Measurements from ENCODE around the gene LYPD3. TPM values are rescaled to one million over a fixed set of nuclear protein-coding genes. Genes with fewer than 3 reads are reported as not detected.

The LYPD3 gene
- total and polyA plus RNA-seq, 10 of the 15 experiments (the other 5 are each of a cell fraction or from before 2014, with no cell fraction given): 0.03 to 0.28 (median 0.12) TPM; not detected in 6

Other genes starting within 250 kb of the LYPD3 start
Only the 7 nearest of the 14 such genes appear.
- not detected in 2 replicates for gene CD177, start 111.9 kb downstream of the LYPD3 start, total RNA-seq (2014; rRNA removed)
- gene CD177, start 111.9 kb downstream of the LYPD3 start, total RNA-seq (2014; rRNA removed; fragmentation: Illumina TruSeq; extraction: Trizol): not detected in 2 replicates
- not detected in 2 replicates for gene CD177, start 111.9 kb downstream of the LYPD3 start, total RNA-seq (2021)
- 0.03 TPM in 1 of 2 replicates, not detected in the other for gene CD177, start 111.9 kb downstream of the LYPD3 start, polyA plus RNA-seq (2011; rRNA removed)
- gene CD177, start 111.9 kb downstream of the LYPD3 start, polyA plus RNA-seq (2014; fragmentation: Illumina TruSeq; extraction: Trizol): not detected in 2 replicates
- gene CD177, start 111.9 kb downstream of the LYPD3 start, polyA plus RNA-seq (2014; fragmentation: Nextera tagmentation; extraction: Ambion mirVana): not detected
- gene CD177, start 111.9 kb downstream of the LYPD3 start, polyA plus RNA-seq (2014; rRNA removed): not detected in 2 replicates
- not detected for gene CD177, start 111.9 kb downstream of the LYPD3 start, polyA plus RNA-seq (2016; fragmentation: Nextera tagmentation; extraction: Ambion mirVana)
- gene TEX101, start 50.7 kb downstream of the LYPD3 start, total RNA-seq (2014; rRNA removed): not detected in 2 replicates
- gene TEX101, start 50.7 kb downstream of the LYPD3 start, total RNA-seq (2014; rRNA removed; fragmentation: Illumina TruSeq; extraction: Trizol): not detected in 2 replicates
- not detected in 2 replicates for gene TEX101, start 50.7 kb downstream of the LYPD3 start, total RNA-seq (2021)
- not detected in 2 replicates for gene TEX101, start 50.7 kb downstream of the LYPD3 start, polyA plus RNA-seq (2011; rRNA removed)
- not detected in 2 replicates for gene TEX101, start 50.7 kb downstream of the LYPD3 start, polyA plus RNA-seq (2014; fragmentation: Illumina TruSeq; extraction: Trizol)
- not detected for gene TEX101, start 50.7 kb downstream of the LYPD3 start, polyA plus RNA-seq (2014; fragmentation: Nextera tagmentation; extraction: Ambion mirVana)
- not detected in 2 replicates for gene TEX101, start 50.7 kb downstream of the LYPD3 start, polyA plus RNA-seq (2014; rRNA removed)
- not detected for gene TEX101, start 50.7 kb downstream of the LYPD3 start, polyA plus RNA-seq (2016; fragmentation: Nextera tagmentation; extraction: Ambion mirVana)
- gene PHLDB3, start 39.1 kb upstream of the LYPD3 start, total RNA-seq (2014; rRNA removed): 12.8 and 13.0 TPM in 2 replicates
- 2.4 and 3.6 TPM in 2 replicates for gene PHLDB3, start 39.1 kb upstream of the LYPD3 start, total RNA-seq (2014; rRNA removed; fragmentation: Illumina TruSeq; extraction: Trizol)
- gene PHLDB3, start 39.1 kb upstream of the LYPD3 start, total RNA-seq (2021): 9.1 and 11.0 TPM in 2 replicates
- 2.6 and 4.3 TPM in 2 replicates for gene PHLDB3, start 39.1 kb upstream of the LYPD3 start, polyA plus RNA-seq (2011; rRNA removed)
- gene PHLDB3, start 39.1 kb upstream of the LYPD3 start, polyA plus RNA-seq (2014; fragmentation: Illumina TruSeq; extraction: Trizol): 0.14 and 1.1 TPM in 2 replicates
- under 1 TPM; 0.13 to 0.16 TPM for gene PHLDB3, start 39.1 kb upstream of the LYPD3 start, polyA plus RNA-seq (2014; fragmentation: Nextera tagmentation; extraction: Ambion mirVana)
- gene PHLDB3, start 39.1 kb upstream of the LYPD3 start, polyA plus RNA-seq (2014; rRNA removed): 7.9 and 13.4 TPM in 2 replicates
- gene PHLDB3, start 39.1 kb upstream of the LYPD3 start, polyA plus RNA-seq (2016; fragmentation: Nextera tagmentation; extraction: Ambion mirVana): 10 to 100 TPM in 1 of 2 experiments, 1 to 10 TPM in 1; 6.8 to 11.6 TPM
- gene ETHE1, start 61.6 kb upstream of the LYPD3 start, total RNA-seq (2014; rRNA removed): 102 and 103 TPM in 2 replicates
- 39.6 and 45.0 TPM in 2 replicates for gene ETHE1, start 61.6 kb upstream of the LYPD3 start, total RNA-seq (2014; rRNA removed; fragmentation: Illumina TruSeq; extraction: Trizol)
- gene ETHE1, start 61.6 kb upstream of the LYPD3 start, total RNA-seq (2021): 59.8 and 67.4 TPM in 2 replicates
- gene ETHE1, start 61.6 kb upstream of the LYPD3 start, polyA plus RNA-seq (2011; rRNA removed): 98.4 and 155 TPM in 2 replicates
- 46.4 and 53.8 TPM in 2 replicates for gene ETHE1, start 61.6 kb upstream of the LYPD3 start, polyA plus RNA-seq (2014; fragmentation: Illumina TruSeq; extraction: Trizol)
- gene ETHE1, start 61.6 kb upstream of the LYPD3 start, polyA plus RNA-seq (2014; fragmentation: Nextera tagmentation; extraction: Ambion mirVana): 10 to 100 TPM; 22.1 to 40.7 TPM
- 118 and 134 TPM in 2 replicates for gene ETHE1, start 61.6 kb upstream of the LYPD3 start, polyA plus RNA-seq (2014; rRNA removed)
- gene ETHE1, start 61.6 kb upstream of the LYPD3 start, polyA plus RNA-seq (2016; fragmentation: Nextera tagmentation; extraction: Ambion mirVana): 10 to 100 TPM; 50.0 to 51.5 TPM
- 0.44 and 0.96 TPM in 2 replicates for gene ZNF575, start 67.6 kb upstream of the LYPD3 start, total RNA-seq (2014; rRNA removed)
- 0.23 and 0.36 TPM in 2 replicates for gene ZNF575, start 67.6 kb upstream of the LYPD3 start, total RNA-seq (2014; rRNA removed; fragmentation: Illumina TruSeq; extraction: Trizol)
- 1.2 and 2.2 TPM in 2 replicates for gene ZNF575, start 67.6 kb upstream of the LYPD3 start, total RNA-seq (2021)
- gene ZNF575, start 67.6 kb upstream of the LYPD3 start, polyA plus RNA-seq (2011; rRNA removed): 0.10 and 0.18 TPM in 2 replicates
- gene ZNF575, start 67.6 kb upstream of the LYPD3 start, polyA plus RNA-seq (2014; fragmentation: Illumina TruSeq; extraction: Trizol): 0.10 and 0.54 TPM in 2 replicates
- under 1 TPM; 0.23 to 0.35 TPM for gene ZNF575, start 67.6 kb upstream of the LYPD3 start, polyA plus RNA-seq (2014; fragmentation: Nextera tagmentation; extraction: Ambion mirVana)
- gene ZNF575, start 67.6 kb upstream of the LYPD3 start, polyA plus RNA-seq (2014; rRNA removed): 1.3 and 1.4 TPM in 2 replicates
- gene ZNF575, start 67.6 kb upstream of the LYPD3 start, polyA plus RNA-seq (2016; fragmentation: Nextera tagmentation; extraction: Ambion mirVana): 1 to 10 TPM; 1.6 to 2.8 TPM
- gene XRCC1, start 109.9 kb upstream of the LYPD3 start, total RNA-seq (2014; rRNA removed): 39.3 and 40.1 TPM in 2 replicates
- 23.6 and 27.0 TPM in 2 replicates for gene XRCC1, start 109.9 kb upstream of the LYPD3 start, total RNA-seq (2014; rRNA removed; fragmentation: Illumina TruSeq; extraction: Trizol)
- 30.0 and 34.8 TPM in 2 replicates for gene XRCC1, start 109.9 kb upstream of the LYPD3 start, total RNA-seq (2021)
- gene XRCC1, start 109.9 kb upstream of the LYPD3 start, polyA plus RNA-seq (2011; rRNA removed): 14.0 and 26.8 TPM in 2 replicates
- gene XRCC1, start 109.9 kb upstream of the LYPD3 start, polyA plus RNA-seq (2014; fragmentation: Illumina TruSeq; extraction: Trizol): 16.7 and 32.6 TPM in 2 replicates
- 1 to 10 TPM; 2.0 to 7.5 TPM for gene XRCC1, start 109.9 kb upstream of the LYPD3 start, polyA plus RNA-seq (2014; fragmentation: Nextera tagmentation; extraction: Ambion mirVana)
- 43.6 and 55.0 TPM in 2 replicates for gene XRCC1, start 109.9 kb upstream of the LYPD3 start, polyA plus RNA-seq (2014; rRNA removed)
- gene XRCC1, start 109.9 kb upstream of the LYPD3 start, polyA plus RNA-seq (2016; fragmentation: Nextera tagmentation; extraction: Ambion mirVana): 10 to 100 TPM; 46.9 to 51.1 TPM
- 5.0 and 10.1 TPM in 2 replicates for gene PINLYP, start 110.2 kb upstream of the LYPD3 start, total RNA-seq (2014; rRNA removed)
- gene PINLYP, start 110.2 kb upstream of the LYPD3 start, total RNA-seq (2014; rRNA removed; fragmentation: Illumina TruSeq; extraction: Trizol): 5.9 and 6.3 TPM in 2 replicates
- 6.4 and 6.9 TPM in 2 replicates for gene PINLYP, start 110.2 kb upstream of the LYPD3 start, total RNA-seq (2021)
- gene PINLYP, start 110.2 kb upstream of the LYPD3 start, polyA plus RNA-seq (2011; rRNA removed): 0.65 and 1.0 TPM in 2 replicates
- gene PINLYP, start 110.2 kb upstream of the LYPD3 start, polyA plus RNA-seq (2014; fragmentation: Illumina TruSeq; extraction: Trizol): 12.8 and 13.7 TPM in 2 replicates
- 10 to 100 TPM; 23.0 to 26.9 TPM for gene PINLYP, start 110.2 kb upstream of the LYPD3 start, polyA plus RNA-seq (2014; fragmentation: Nextera tagmentation; extraction: Ambion mirVana)
- 12.2 and 12.7 TPM in 2 replicates for gene PINLYP, start 110.2 kb upstream of the LYPD3 start, polyA plus RNA-seq (2014; rRNA removed)
- 10 to 100 TPM; 10.6 to 12.4 TPM for gene PINLYP, start 110.2 kb upstream of the LYPD3 start, polyA plus RNA-seq (2016; fragmentation: Nextera tagmentation; extraction: Ambion mirVana)

Measured in GM12878 (cell line).